ENCODE data around the gene OPN4.

DNA sequence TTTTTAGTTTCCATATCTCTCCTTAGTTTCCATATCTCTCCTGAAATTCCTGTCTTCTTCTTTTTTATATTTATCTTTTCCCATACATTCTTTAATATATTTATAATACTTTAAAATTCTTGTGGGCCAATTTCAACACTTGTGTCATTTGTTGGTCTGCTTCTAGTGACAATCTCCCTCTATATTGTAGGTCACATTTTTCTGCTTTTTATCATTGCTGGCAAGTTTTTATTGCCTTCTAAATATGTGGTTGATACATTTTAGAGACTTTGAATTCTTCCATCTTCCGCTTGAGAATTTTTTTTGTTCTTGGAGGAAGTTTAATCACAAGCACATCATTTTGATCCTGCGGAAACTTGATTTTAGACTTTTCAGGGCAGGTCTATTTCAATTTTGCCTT lies 26.0 kb upstream of the OPN4 start:
- TF ChIP-seq, protein P1, sequence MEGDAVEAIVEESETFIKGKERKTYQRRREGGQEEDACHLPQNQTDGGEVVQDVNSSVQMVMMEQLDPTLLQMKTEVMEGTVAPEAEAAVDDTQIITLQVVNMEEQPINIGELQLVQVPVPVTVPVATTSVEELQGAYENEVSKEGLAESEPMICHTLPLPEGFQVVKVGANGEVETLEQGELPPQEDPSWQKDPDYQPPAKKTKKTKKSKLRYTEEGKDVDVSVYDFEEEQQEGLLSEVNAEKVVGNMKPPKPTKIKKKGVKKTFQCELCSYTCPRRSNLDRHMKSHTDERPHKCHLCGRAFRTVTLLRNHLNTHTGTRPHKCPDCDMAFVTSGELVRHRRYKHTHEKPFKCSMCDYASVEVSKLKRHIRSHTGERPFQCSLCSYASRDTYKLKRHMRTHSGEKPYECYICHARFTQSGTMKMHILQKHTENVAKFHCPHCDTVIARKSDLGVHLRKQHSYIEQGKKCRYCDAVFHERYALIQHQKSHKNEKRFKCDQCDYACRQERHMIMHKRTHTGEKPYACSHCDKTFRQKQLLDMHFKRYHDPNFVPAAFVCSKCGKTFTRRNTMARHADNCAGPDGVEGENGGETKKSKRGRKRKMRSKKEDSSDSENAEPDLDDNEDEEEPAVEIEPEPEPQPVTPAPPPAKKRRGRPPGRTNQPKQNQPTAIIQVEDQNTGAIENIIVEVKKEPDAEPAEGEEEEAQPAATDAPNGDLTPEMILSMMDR (conservative IDR thresholded peaks at IDR 0.05; ENCODE audit: low read length), result no peak
- no peak for TF ChIP-seq EZH2phosphoT487 (IDR thresholded peaks at IDR 0.05; ENCODE audit: borderline replicate concordance)
